ENCODE data around the gene CTSS.

The CTSS gene

GRCh38 chr1:150706091-150706490 lies 59.5 kb downstream of the CTSS start:
- TF ChIP-seq CTCF (IDR thresholded peaks at IDR 0.05; ENCODE audit: insufficient read depth, missing control alignments) = no peak
- no peak for FAIRE-seq
- DNase-seq (ENCODE audit: insufficient read length, low spot score) = no peak

GRCh38 chr1:150703427-150703826 lies 62.2 kb downstream of the CTSS start:
- no peak for DNase-seq (ENCODE audit: insufficient read length, low spot score)
- no peak for FAIRE-seq
- no peak for TF ChIP-seq CTCF (IDR thresholded peaks at IDR 0.05; ENCODE audit: insufficient read depth, missing control alignments)

GRCh38 chr1:150696995-150697927 lies 68.3 kb downstream of the CTSS start, which contains the start of gene GOLPH3L:
Gene GOLPH3L (minus strand): TSS chr1:150697154. CDS start chr1:150694838, 2,316 bp downstream.
- TF ChIP-seq CTCF (IDR thresholded peaks at IDR 0.05; ENCODE audit: insufficient read depth, missing control alignments) = no peak
- DNase-seq (ENCODE audit: insufficient read length, low spot score) (peak; percentile 39), FAIRE-seq (peak; percentile 99)

GRCh38 chr1:150696590-150696989 lies 69.0 kb downstream of the CTSS start:
- DNase-seq (ENCODE audit: insufficient read length, low spot score) (no peak), FAIRE-seq (no peak)
- TF ChIP-seq CTCF (IDR thresholded peaks at IDR 0.05; ENCODE audit: insufficient read depth, missing control alignments) = no peak

GRCh38 chr1:150696162-150696561 lies 69.4 kb downstream of the CTSS start:
- FAIRE-seq (no peak), DNase-seq (ENCODE audit: insufficient read length, low spot score) (no peak)

GRCh38 chr1:150695561-150695960 lies 70.0 kb downstream of the CTSS start:
- no peak for FAIRE-seq
- DNase-seq (ENCODE audit: insufficient read length, low spot score) = no peak
- no peak for TF ChIP-seq CTCF (IDR thresholded peaks at IDR 0.05; ENCODE audit: insufficient read depth, missing control alignments)

More at GRCh38 chr1:150696162-150696561, 69.4 kb downstream of the CTSS start:
- TF ChIP-seq CTCF (IDR thresholded peaks at IDR 0.05; ENCODE audit: insufficient read depth, missing control alignments) = no peak

- FAIRE-seq = peak; percentile 90
- no peak for DNase-seq (ENCODE audit: insufficient read length, low spot score)
- no peak for TF ChIP-seq CTCF (IDR thresholded peaks at IDR 0.05; ENCODE audit: insufficient read depth, missing control alignments)
Observed at GRCh38 chr1:150692720-150693119, 72.9 kb downstream of the CTSS start.
